Stimulated activated CD4-positive, alpha-beta T cell treated with anti-CD3 and anti-CD28 coated beads, TNF-alpha, amount 100 ng/mL, for 48 hours (primary cell): Measurements from ENCODE around the gene UBQLN4.

Experiments
- DNase-seq, 3 donors: peaks; one replicate each; pipeline ENCODE4 v3.0.0-alpha.2; 2020; ENCODE audit warnings: low read depth in 3 of 3

The UBQLN4 gene

GRCh38 chr1:156053768-156054499 is at the start of gene UBQLN4:
Gene UBQLN4, minus strand, starts transcription at chr1:156053798. Its CDS starts 97 bp downstream, at chr1:156053701.
- peak; percentile 70 to 85 (median 78) for DNase-seq

GRCh38 chr1:156102633-156103511 is 49.3 kb upstream of the UBQLN4 start:
- no peak for DNase-seq

GRCh38 chr1:156101880-156102279 is 48.3 kb upstream of the UBQLN4 start:
- no peak for DNase-seq

- DNase-seq, result no peak
Measured at GRCh38 chr1:156100205-156100995, 46.8 kb upstream of the UBQLN4 start.

GRCh38 chr1:156099282-156099681 is 45.7 kb upstream of the UBQLN4 start:
- DNase-seq, result no peak

- no peak for DNase-seq
Measured at GRCh38 chr1:156098784-156099183, 45.2 kb upstream of the UBQLN4 start.

- DNase-seq, result peak in 1 of 3 donors; percentile 35
Measured at GRCh38 chr1:156097499-156098178, 44.0 kb upstream of the UBQLN4 start.

GRCh38 chr1:156096640-156097391 is 43.2 kb upstream of the UBQLN4 start:
- DNase-seq, result peak; percentile 83 to 92 (median 87)

GRCh38 chr1:156095906-156096508 is 42.4 kb upstream of the UBQLN4 start:
- no peak for DNase-seq

- no peak for DNase-seq
Measured at GRCh38 chr1:156091610-156092009, 38.0 kb upstream of the UBQLN4 start.

- DNase-seq, result peak; percentile 78 to 90 (median 87)
Measured at GRCh38 chr1:156090840-156091188, 37.2 kb upstream of the UBQLN4 start.

- no peak for DNase-seq
Measured at GRCh38 chr1:156090138-156090839, 36.7 kb upstream of the UBQLN4 start.

- no peak for DNase-seq
Measured at GRCh38 chr1:156089704-156090103, 36.1 kb upstream of the UBQLN4 start.

- no peak for DNase-seq
Measured at GRCh38 chr1:156086256-156086662, 32.7 kb upstream of the UBQLN4 start.

GRCh38 chr1:156083800-156084790 is 30.5 kb upstream of the UBQLN4 start:
- no peak for DNase-seq

- peak in 2 of 3 donors; percentile 26 to 57 for DNase-seq
Measured at GRCh38 chr1:156082309-156083091, 28.9 kb upstream of the UBQLN4 start, which contains the start of gene MEX3A. Gene MEX3A, minus strand, starts transcription at chr1:156082465. Its CDS starts 467 bp downstream, at chr1:156081998.

GRCh38 chr1:156081917-156082308 is 28.3 kb upstream of the UBQLN4 start:
- no peak for DNase-seq
